NCI-H2171 treated with DMSO at 0.1 percent for 48 hours (cell line): Measurements from ENCODE around the gene TPR.

Experiments
- DNase-seq: peaks from one replicate; lab custom pipeline; 2025; lab: John Stamatoyannopoulos, UW

TPR gene

DNA sequence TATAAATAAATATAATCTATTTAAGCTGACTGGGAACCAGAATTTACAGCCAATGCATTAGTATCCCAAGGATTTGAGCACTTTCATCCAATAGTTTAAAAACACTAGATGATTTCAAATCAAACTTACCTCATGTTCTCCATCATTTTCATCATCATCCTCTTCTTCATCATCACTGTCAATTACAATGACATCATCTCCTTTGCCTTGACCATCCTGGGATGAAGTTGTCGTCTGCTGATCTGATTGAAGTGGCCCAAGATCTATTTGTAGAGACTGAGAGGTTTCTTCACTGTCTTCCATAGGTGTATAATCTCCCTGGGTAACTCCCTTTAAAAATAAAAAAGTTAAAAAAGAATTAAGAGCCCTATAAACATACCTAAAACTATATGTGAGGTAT lies 47.7 kb downstream of the TPR start:
- DNase-seq = no peak

GRCh38 chr1:186326009-186326408 lies 49.0 kb downstream of the TPR start:
- no peak for DNase-seq

DNA sequence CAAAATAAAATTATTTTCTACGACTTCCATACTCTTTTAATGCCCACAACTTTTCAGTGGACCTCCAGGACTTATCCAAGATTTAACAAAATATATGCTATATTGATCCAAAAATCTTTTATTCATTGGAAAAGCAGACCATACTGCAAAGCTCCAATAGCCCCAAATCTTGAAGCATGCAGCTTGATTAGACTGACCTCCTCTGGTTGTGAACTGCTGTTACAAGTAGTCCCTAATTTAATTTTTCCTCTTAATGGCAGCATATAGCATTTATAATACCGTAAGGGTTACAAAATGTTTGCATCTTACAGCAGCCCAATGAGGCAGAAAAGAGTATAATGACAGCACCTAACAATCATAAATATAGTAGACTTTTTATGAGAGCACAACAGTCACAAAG lies 49.8 kb downstream of the TPR start:
- DNase-seq = peak; percentile 21

- no peak for DNase-seq
These were observed 51.2 kb downstream of the TPR start for GRCh38 chr1:186323865-186324264.

GRCh38 chr1:186315570-186315969 lies 59.5 kb downstream of the TPR start:
- no peak for DNase-seq

- DNase-seq = no peak
These were observed 63.5 kb downstream of the TPR start for GRCh38 chr1:186311375-186312051.

DNA sequence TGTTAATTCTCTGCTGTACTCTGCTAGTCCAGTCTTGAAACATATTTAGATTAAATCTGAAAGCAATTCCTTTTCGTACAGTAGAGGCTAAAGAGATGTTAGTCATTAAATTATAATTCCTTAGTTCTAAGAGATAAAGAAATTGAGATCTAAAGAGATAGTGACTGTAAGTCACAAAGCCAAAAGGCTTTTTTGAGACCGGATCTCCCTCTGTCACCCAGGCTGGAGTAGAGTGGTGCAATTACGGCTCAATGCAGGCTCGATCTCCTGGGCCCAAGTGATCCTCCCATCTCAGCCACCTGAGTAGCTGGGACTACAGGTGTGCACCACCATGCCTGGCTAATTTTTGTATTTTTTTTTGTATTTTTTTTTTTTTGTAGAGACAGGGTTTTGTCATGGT lies 64.7 kb downstream of the TPR start:
- DNase-seq = no peak

DNA sequence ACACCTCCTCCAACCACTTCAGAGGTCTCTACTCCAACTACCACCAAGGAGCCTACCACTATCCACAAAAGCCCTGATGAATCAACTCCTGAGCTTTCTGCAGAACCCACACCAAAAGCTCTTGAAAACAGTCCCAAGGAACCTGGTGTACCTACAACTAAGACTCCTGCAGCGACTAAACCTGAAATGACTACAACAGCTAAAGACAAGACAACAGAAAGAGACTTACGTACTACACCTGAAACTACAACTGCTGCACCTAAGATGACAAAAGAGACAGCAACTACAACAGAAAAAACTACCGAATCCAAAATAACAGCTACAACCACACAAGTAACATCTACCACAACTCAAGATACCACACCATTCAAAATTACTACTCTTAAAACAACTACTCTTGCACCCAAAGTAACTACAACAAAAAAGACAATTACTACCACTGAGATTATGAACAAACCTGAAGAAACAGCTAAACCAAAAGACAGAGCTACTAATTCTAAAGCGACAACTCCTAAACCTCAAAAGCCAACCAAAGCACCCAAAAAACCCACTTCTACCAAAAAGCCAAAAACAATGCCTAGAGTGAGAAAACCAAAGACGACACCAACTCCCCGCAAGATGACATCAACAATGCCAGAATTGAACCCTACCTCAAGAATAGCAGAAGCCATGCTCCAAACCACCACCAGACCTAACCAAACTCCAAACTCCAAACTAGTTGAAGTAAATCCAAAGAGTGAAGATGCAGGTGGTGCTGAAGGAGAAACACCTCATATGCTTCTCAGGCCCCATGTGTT lies 66.6 kb downstream of the TPR start:
- DNase-seq = no peak

GRCh38 chr1:186307445-186307844 lies 67.6 kb downstream of the TPR start:
- no peak for DNase-seq

GRCh38 chr1:186306533-186306932 lies 68.5 kb downstream of the TPR start:
- DNase-seq = no peak

- DNase-seq = peak; percentile 54
These were observed 69.8 kb downstream of the TPR start for GRCh38 chr1:186304982-186305949.

- no peak for DNase-seq
These were observed 71.1 kb downstream of the TPR start for GRCh38 chr1:186303911-186304310.

DNA sequence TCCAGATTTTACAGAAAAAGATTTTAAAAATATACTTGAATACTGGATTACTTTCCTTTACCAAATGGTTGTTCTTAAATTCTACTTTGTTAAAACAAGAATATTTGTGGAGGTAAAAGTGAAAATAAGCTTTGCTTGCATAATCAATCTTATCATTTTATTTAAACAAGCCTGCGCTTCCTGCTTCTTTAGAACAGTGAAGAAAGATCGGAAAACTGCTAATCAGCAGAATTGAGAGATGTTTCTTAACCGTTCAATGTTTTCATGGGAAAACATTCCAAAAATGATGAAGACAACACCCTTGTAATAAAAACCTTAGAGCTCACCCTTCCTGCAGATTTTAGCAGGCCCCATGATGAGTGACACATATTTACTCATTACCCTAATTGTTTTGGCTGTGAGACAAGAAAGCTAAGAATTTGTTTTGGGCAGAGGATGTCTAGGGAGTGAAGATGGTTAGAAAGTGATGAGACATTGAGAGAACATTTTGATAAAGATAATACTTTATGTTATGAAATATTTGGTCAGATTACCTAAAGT lies 72.6 kb downstream of the TPR start:
- DNase-seq = no peak

GRCh38 chr1:186301448-186301847 lies 73.6 kb downstream of the TPR start:
- no peak for DNase-seq

GRCh38 chr1:186300056-186300455 lies 75.0 kb downstream of the TPR start:
- DNase-seq = no peak

DNA sequence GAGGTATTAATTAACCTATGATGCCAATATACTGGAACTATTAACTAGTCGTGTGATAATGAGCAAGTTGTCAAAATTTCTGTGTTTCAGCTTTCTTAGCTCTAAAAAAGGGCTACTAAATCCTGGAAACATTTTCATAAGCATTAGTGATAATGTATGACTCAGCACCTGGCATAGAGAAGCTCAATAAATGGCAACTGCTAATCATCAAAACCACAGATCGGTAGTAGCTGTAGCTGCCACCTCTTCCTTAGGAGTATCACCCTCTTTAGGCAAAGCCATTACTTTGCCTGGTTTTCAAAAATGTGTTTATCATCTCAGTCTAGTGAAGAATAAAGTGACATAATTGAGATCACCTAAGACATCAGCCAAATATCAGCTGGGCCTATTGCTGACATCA lies 75.5 kb downstream of the TPR start:
- no peak for DNase-seq

GRCh38 chr1:186298851-186299250 lies 76.2 kb downstream of the TPR start:
- DNase-seq = no peak

DNA sequence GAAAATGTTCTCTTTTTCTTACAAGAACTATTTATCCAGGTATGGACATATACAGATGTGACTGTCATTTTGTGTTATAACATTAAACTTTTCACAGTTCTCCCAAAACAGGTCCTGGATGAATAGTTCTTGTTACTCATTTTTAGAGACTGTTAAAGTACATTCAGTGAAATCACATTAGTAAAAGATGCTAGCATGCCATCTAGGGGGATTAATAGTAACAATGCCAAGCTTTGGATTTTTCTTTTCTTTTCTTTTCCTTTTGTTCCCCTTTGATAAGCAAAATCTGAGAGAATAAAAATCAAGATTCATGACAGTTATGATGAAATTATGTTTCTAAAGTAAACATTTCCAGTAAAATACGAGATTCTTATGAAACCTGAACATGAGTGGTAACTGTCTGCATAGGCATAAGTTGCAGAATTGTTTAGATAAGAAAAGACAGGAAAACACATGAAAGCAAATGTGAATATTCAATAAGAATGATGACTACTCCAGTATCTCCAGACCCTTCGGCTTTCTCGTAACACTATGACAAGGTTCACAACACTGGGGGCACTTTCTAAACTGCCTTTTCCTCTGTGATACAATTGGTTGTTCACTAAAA lies 77.5 kb downstream of the TPR start:
- no peak for DNase-seq

- no peak for DNase-seq
These were observed 79.1 kb downstream of the TPR start, which contains the start of gene PRG4 for GRCh38 chr1:186295980-186296379. Gene PRG4 (plus strand): TSS chr1:186296279.

- DNase-seq = no peak
These were observed 82.2 kb downstream of the TPR start for GRCh38 chr1:186292875-186293274.

- no peak for DNase-seq
These were observed 83.8 kb downstream of the TPR start for GRCh38 chr1:186291271-186291670.
